Mesendoderm (in vitro differentiated cells): ENCODE results near the gene PSAT1.

Experiments
- DNase-seq: peaks from one replicate; pipeline ENCODE4 v3.0.0; 2013
- H2AK5ac ChIP-seq: 2 replicates; pipeline ENCODE4 v1.6.1; 2013; ENCODE audit warnings: low read length, inconsistent platforms
- H2BK120ac ChIP-seq: 2 replicates; pipeline ENCODE4 v1.6.1; 2013; ENCODE audit warnings: low read depth, mild to moderate bottlenecking, low read length, moderate library complexity, mixed read lengths
- H2BK15ac ChIP-seq: replicated peaks from 2 replicates; pipeline ENCODE4 v1.6.1; 2013; ENCODE audit warnings: low read depth, mild to moderate bottlenecking, moderate library complexity
- H2BK5ac ChIP-seq: 2 replicates; pipeline ENCODE4 v1.6.1; 2013; ENCODE audit warnings: low read length, inconsistent platforms
- H3K18ac ChIP-seq: 2 replicates; pipeline ENCODE4 v1.6.1; 2013; ENCODE audit warnings: mild to moderate bottlenecking, low read length, mixed read lengths
- H3K23ac ChIP-seq: one replicate; pipeline ENCODE4 v1.6.1; 2013; ENCODE audit warnings: low read length
- H3K27ac ChIP-seq: 2 replicates; pipeline ENCODE4 v1.5.1; 2013; ENCODE audit warnings: low read depth, mild to moderate bottlenecking, inconsistent platforms, low read length, moderate library complexity
- H3K27me3 ChIP-seq: 2 replicates; pipeline ENCODE4 v1.6.1; 2013; ENCODE audit warnings: low read length, control low read depth, mild to moderate bottlenecking, inconsistent platforms; ENCODE audit not compliant: insufficient read depth, poor library complexity
- H3K36me3 ChIP-seq: 2 replicates; pipeline ENCODE4 v1.6.1; 2013; ENCODE audit warnings: low read length, inconsistent platforms; ENCODE audit not compliant: control insufficient read depth, insufficient read depth
- H3K4ac ChIP-seq: one replicate; pipeline ENCODE4 v1.6.1; 2013; ENCODE audit warnings: low read depth, mild to moderate bottlenecking, low read length, moderate library complexity
- H3K4me1 ChIP-seq: 2 replicates; pipeline ENCODE4 v1.6.1; 2013; ENCODE audit warnings: low read depth, low read length, inconsistent platforms; ENCODE audit not compliant: control insufficient read depth
- H3K4me2 ChIP-seq: 2 replicates; pipeline ENCODE4 v1.6.1; 2013; ENCODE audit warnings: low read length
- H3K4me3 ChIP-seq: 2 replicates; pipeline ENCODE4 v1.5.1; 2013; ENCODE audit warnings: mild to moderate bottlenecking, low read length
- H3K56ac ChIP-seq: one replicate; pipeline ENCODE4 v1.6.1; 2013; ENCODE audit warnings: low read length
- H3K79me1 ChIP-seq: 2 replicates; pipeline ENCODE4 v1.6.1; 2013; ENCODE audit warnings: low read length, inconsistent platforms
- H3K79me2 ChIP-seq: 2 replicates; pipeline ENCODE4 v1.6.1; 2013; ENCODE audit warnings: mild to moderate bottlenecking, low read length; ENCODE audit not compliant: control insufficient read depth, insufficient read depth
- H3K9ac ChIP-seq: 2 replicates; pipeline ENCODE4 v1.6.1; 2013; ENCODE audit warnings: low read length, inconsistent platforms
- H4K5ac ChIP-seq: one replicate; pipeline ENCODE4 v1.6.1; 2013; ENCODE audit warnings: low read length
- H4K8ac ChIP-seq: one replicate; pipeline ENCODE4 v1.6.1; 2013; ENCODE audit warnings: low read depth, mild to moderate bottlenecking, control low read depth, low read length, moderate library complexity
- WGBS: extraction: QIAGEN DNeasy Blood & Tissue Kit; methylation state at CpG from one replicate; pipeline ENCODE4 v1.1.7; 2013; ENCODE audit warnings: low lambda C conversion rate, missing lambda C conversion rate; ENCODE audit not compliant: insufficient coverage; ENCODE audit errors: extremely low coverage; 5-methylcytosine and 5-hydroxymethylcytosine counted together

PSAT1 gene

DNA sequence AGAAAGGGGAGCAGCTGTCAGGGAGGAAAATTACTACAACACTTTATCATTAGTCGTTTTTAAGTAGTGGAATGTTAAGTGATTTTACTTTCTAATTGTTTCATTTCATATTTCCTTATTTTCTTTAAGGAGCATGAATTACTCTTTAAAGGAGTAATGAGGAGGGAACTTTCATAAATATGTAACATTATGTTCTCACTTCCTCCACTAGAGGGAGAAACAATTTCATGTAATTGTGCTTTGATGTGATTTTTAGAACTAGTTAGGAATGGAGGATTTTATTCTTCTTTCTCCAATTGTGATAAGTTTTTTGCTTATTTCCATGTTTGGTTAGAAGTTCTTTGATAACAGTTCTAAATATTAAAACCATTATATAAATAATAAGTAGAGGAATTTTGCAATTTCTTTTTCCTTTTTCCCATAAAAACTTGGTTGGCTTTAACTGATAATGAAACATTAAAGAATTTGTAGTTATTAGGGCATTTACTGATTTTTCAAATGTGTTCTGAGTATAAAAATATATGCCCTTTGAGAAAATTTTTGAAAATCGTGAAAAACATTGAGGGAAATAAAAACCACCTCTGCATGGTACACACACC lies 35.4 kb upstream of the PSAT1 start:
- no peak overlapping the region for H3K4ac ChIP-seq
- no peak overlapping the region for H3K4me2 ChIP-seq
- no peak overlapping the region for H3K23ac ChIP-seq
- H2BK5ac ChIP-seq, result no peak overlapping the region
- no peak overlapping the region for H4K8ac ChIP-seq
- H3K79me2 ChIP-seq, result no peaks in the 10 kb centered on the region
- no peak overlapping the region for H3K4me3 ChIP-seq
- no peaks in the 10 kb centered on the region for H3K4me1 ChIP-seq
- H2BK15ac ChIP-seq, result no peak overlapping the region
- no peaks in the 10 kb centered on the region for H3K36me3 ChIP-seq
- no peak overlapping the region for H2BK120ac ChIP-seq
- no peak overlapping the region for H3K9ac ChIP-seq
- WGBS, result no CpG with 5 or more reads among the region's 2 CpGs
- H3K18ac ChIP-seq, result no peak overlapping the region
- H3K27me3 ChIP-seq, result no peaks in the 10 kb centered on the region
- H3K56ac ChIP-seq, result no peak overlapping the region
- peak; percentile 26 for DNase-seq
- no peak overlapping the region for H2AK5ac ChIP-seq
- no peak overlapping the region for H3K27ac ChIP-seq
- H4K5ac ChIP-seq, result no peak overlapping the region
- no peaks in the 10 kb centered on the region for H3K79me1 ChIP-seq

GRCh38 chr9:78262655-78263054 lies 34.3 kb upstream of the PSAT1 start:
- WGBS, result no CpG with 5 or more reads among the region's 2 CpGs
- Histone ChIP-seq H3K79me1 (no peaks in the 10 kb centered on the region), H3K4me3 (no peak overlapping the region), H2BK5ac (no peak overlapping the region), H2AK5ac (no peak overlapping the region), H3K4ac (no peak overlapping the region), H3K9ac (no peak overlapping the region), H3K27ac (no peak overlapping the region), H2BK120ac (no peak overlapping the region), H3K23ac (no peak overlapping the region), H3K36me3 (no peaks in the 10 kb centered on the region), H3K79me2 (no peaks in the 10 kb centered on the region), H3K27me3 (no peaks in the 10 kb centered on the region), H4K5ac (no peak overlapping the region), H3K4me1 (no peaks in the 10 kb centered on the region), H3K18ac (no peak overlapping the region), H3K4me2 (no peak overlapping the region), H4K8ac (no peak overlapping the region), H2BK15ac (no peak overlapping the region), H3K56ac (no peak overlapping the region)
- no peak for DNase-seq

DNA sequence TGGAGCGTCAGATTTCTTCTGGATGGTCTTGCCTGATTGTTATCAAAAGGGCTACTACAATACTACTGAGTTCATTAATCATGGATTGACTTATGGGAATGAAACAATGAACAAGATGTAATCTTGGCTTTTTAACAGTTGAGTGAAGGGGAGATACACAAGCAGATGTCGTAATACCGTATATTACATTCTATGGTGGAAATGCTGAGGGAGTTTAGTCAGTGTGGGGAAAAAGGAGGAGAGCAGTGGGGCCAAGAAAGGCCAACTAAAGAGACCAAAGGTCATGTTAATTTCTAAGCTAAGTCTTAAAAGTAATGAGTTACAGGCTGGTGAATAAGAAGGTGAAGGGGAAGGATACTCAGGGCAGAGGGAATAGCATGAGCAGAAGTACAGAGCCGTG lies 29.0 kb upstream of the PSAT1 start:
- Histone ChIP-seq H3K27me3 (no peaks in the 10 kb centered on the region), H3K23ac (no peak overlapping the region), H4K5ac (no peak overlapping the region), H3K4me1 (no peaks in the 10 kb centered on the region), H2BK120ac (no peak overlapping the region), H2BK5ac (no peak overlapping the region), H3K79me1 (no peaks in the 10 kb centered on the region), H3K27ac (no peak overlapping the region), H3K36me3 (peaks cover 4% of the 10 kb centered on the region), H2BK15ac (no peak overlapping the region), H3K9ac (no peak overlapping the region), H3K4ac (no peak overlapping the region), H3K18ac (no peak overlapping the region), H3K79me2 (no peaks in the 10 kb centered on the region), H3K56ac (no peak overlapping the region), H4K8ac (no peak overlapping the region), H3K4me2 (no peak overlapping the region), H3K4me3 (no peak overlapping the region), H2AK5ac (no peak overlapping the region)
- no CpG with 5 or more reads among the region's 4 CpGs for WGBS
- DNase-seq, result no peak

DNA sequence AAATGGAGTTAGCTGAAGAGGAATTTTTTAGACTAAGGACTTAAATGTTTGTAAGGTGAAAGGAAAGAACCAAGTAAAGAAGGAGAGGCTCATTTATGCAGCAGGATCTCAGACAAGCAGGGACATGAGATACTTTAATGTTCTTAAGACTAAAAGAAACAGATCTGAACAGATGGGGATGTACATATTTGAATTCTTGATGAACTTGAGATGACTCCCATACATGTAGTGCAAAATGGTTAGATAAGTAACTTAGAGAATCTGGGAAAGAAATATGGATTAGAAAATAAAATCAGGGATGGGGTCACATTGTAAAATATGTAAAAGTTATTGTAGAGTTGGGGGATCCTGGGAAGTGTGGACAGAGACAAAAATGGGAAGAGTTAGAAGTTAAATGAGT lies 27.1 kb upstream of the PSAT1 start:
- no peak overlapping the region for H3K4me3 ChIP-seq
- H3K4me1 ChIP-seq, result no peaks in the 10 kb centered on the region
- H3K27me3 ChIP-seq, result no peaks in the 10 kb centered on the region
- H3K36me3 ChIP-seq, result peaks cover 4% of the 10 kb centered on the region
- no peak overlapping the region for H3K18ac ChIP-seq
- H3K23ac ChIP-seq, result no peak overlapping the region
- H3K56ac ChIP-seq, result no peak overlapping the region
- no peak overlapping the region for H3K27ac ChIP-seq
- H2BK120ac ChIP-seq, result no peak overlapping the region
- H2AK5ac ChIP-seq, result no peak overlapping the region
- H3K4ac ChIP-seq, result no peak overlapping the region
- H4K5ac ChIP-seq, result no peak overlapping the region
- H2BK5ac ChIP-seq, result no peak overlapping the region
- H4K8ac ChIP-seq, result no peak overlapping the region
- H3K79me1 ChIP-seq, result no peaks in the 10 kb centered on the region
- H3K79me2 ChIP-seq, result no peaks in the 10 kb centered on the region
- H3K9ac ChIP-seq, result no peak overlapping the region
- no peak overlapping the region for H3K4me2 ChIP-seq
- no peak for DNase-seq
- no peak overlapping the region for H2BK15ac ChIP-seq

DNA sequence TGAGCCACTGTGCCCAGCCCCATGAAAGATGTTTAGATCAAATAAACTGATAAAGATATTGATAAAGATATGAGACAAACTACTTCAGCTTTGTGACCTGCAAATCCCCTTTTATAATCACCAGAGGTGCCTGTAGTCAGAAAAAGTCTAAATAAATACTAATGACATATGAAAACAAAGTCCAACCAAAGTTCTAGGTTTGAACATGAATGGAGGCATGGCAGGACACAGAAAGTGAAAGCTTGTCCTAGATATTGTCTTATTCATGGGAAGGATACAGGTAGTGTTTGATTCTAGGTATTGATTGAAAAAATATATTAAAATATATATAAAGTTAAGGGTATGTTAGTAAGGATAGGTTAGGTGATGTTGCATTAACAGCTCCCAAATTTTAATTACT lies 24.6 kb upstream of the PSAT1 start:
- Histone ChIP-seq H2BK120ac (no peak overlapping the region), H3K18ac (no peak overlapping the region), H3K27me3 (no peaks in the 10 kb centered on the region), H3K4me3 (no peak overlapping the region), H2BK15ac (no peak overlapping the region), H4K8ac (no peak overlapping the region), H3K4me2 (no peak overlapping the region), H3K79me2 (no peaks in the 10 kb centered on the region), H4K5ac (no peak overlapping the region), H3K23ac (no peak overlapping the region), H3K4me1 (no peaks in the 10 kb centered on the region), H3K9ac (no peak overlapping the region), H3K56ac (no peak overlapping the region), H3K4ac (no peak overlapping the region), H3K36me3 (peaks cover 4% of the 10 kb centered on the region), H3K27ac (no peak overlapping the region), H2AK5ac (no peak overlapping the region), H2BK5ac (no peak overlapping the region), H3K79me1 (no peaks in the 10 kb centered on the region)
- no peak for DNase-seq

- Histone ChIP-seq H4K5ac (no peak overlapping the region), H3K4me2 (no peak overlapping the region), H3K79me2 (no peaks in the 10 kb centered on the region), H3K79me1 (no peaks in the 10 kb centered on the region), H2BK5ac (no peak overlapping the region), H3K18ac (no peak overlapping the region), H2BK120ac (no peak overlapping the region), H3K4me1 (no peaks in the 10 kb centered on the region), H3K27me3 (no peaks in the 10 kb centered on the region), H3K4ac (no peak overlapping the region), H3K4me3 (no peak overlapping the region), H2BK15ac (no peak overlapping the region), H3K36me3 (peaks cover 1% of the 10 kb centered on the region), H2AK5ac (no peak overlapping the region), H3K27ac (no peak overlapping the region), H4K8ac (no peak overlapping the region), H3K9ac (no peak overlapping the region), H3K56ac (no peak overlapping the region), H3K23ac (no peak overlapping the region)
- WGBS, result no CpG with 5 or more reads among the region's 3 CpGs
- DNase-seq, result peak; percentile 30
Observed at GRCh38 chr9:78273761-78274160, 23.2 kb upstream of the PSAT1 start.
